Heart left ventricle (tissue), 13 donors: ENCODE results near the gene JTB.

Experiments
- POLR2A ChIP-seq, 2 donors: fragments of 450-650 bp; IDR thresholded peaks; one replicate each; pipeline ENCODE4 v1.6.1; 2017; ENCODE audit warnings: antibody characterized with exemption in 2 of 2, mild to moderate bottlenecking in 2 of 2, moderate library complexity in 2 of 2
- TF ChIP-seq, protein P1 (sequence below), 12 donors: fragments of 200-600 bp; sonication (generic) in 4 of 12; IDR thresholded peaks; one replicate each; pipeline versions ENCODE4 v1.5.0 to v1.8.0; 2018 to 2022; ENCODE audit warnings: antibody characterized with exemption in 12 of 12, mild to moderate bottlenecking in 5 of 12
- donor health status: ischemic (EF 13 %, LVEDD 7.1; RV severe dilation, severe dysfunction).
- donor health status: DM: no; HTN: yes; CAD: no.
- donor health status: DM: no; HTN: no; CAD: no.
- donor health status: ischemic (EF 25% LVEDD 6.9; RV normal size, moderate dysfunction).
- donor health status: ischemic (EF 25% LVEDD 5.7; RV mildly dilated, moderate dysfunction).
- donor health status: ischemic (EF 35%, LVEDD 5.7; RV mildly dilated, moderate dysfunction).
- donor health status: nonischemic (EF 11% LVEDD 7.7; RV severe dilation, severe dysfunction).
- donor health status: DM: yes; HTN: yes; CAD: no.
- donor health status: PGD.
- donor health status: ischemic (EF 29% LVEDD 5.4; RV normal size, mild dysfunction).
- donor health status: nonischemic (EF 23%, LVEDD 6.1; RV moderate dilation, normal function).

DNA sequence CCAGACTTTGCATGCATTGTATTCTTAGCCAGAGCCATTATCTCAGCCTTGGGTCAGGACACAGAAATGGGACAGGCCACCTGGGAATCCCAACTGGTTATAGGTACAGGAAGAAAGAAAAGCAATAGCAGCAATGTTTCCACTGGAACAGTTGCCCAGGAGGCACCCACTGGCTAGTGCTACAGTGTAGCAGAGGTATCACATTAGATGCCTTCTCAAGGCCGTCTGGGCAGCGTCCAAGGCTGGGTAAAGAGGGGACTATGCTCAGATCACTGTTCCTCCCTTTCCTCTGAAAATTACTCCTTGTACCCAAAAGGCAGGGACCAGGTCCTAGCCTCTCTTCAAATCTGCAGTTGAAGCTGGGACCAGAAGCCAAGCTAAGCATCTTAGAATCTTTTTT, 7.1 kb downstream of the JTB start:
- no peak for TF ChIP-seq POLR2A (IDR thresholded peaks at IDR 0.05)
- TF ChIP-seq, protein P1, sequence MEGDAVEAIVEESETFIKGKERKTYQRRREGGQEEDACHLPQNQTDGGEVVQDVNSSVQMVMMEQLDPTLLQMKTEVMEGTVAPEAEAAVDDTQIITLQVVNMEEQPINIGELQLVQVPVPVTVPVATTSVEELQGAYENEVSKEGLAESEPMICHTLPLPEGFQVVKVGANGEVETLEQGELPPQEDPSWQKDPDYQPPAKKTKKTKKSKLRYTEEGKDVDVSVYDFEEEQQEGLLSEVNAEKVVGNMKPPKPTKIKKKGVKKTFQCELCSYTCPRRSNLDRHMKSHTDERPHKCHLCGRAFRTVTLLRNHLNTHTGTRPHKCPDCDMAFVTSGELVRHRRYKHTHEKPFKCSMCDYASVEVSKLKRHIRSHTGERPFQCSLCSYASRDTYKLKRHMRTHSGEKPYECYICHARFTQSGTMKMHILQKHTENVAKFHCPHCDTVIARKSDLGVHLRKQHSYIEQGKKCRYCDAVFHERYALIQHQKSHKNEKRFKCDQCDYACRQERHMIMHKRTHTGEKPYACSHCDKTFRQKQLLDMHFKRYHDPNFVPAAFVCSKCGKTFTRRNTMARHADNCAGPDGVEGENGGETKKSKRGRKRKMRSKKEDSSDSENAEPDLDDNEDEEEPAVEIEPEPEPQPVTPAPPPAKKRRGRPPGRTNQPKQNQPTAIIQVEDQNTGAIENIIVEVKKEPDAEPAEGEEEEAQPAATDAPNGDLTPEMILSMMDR (IDR thresholded peaks at IDR 0.05) = no peak
